ENCODE results near the gene MUC5AC. TPM values are rescaled to one million over a fixed set of nuclear protein-coding genes. Genes with fewer than 3 reads are reported as not detected.

The MUC5AC gene
- total RNA-seq, 6 experiments from 2014 or later: not detected

DNA sequence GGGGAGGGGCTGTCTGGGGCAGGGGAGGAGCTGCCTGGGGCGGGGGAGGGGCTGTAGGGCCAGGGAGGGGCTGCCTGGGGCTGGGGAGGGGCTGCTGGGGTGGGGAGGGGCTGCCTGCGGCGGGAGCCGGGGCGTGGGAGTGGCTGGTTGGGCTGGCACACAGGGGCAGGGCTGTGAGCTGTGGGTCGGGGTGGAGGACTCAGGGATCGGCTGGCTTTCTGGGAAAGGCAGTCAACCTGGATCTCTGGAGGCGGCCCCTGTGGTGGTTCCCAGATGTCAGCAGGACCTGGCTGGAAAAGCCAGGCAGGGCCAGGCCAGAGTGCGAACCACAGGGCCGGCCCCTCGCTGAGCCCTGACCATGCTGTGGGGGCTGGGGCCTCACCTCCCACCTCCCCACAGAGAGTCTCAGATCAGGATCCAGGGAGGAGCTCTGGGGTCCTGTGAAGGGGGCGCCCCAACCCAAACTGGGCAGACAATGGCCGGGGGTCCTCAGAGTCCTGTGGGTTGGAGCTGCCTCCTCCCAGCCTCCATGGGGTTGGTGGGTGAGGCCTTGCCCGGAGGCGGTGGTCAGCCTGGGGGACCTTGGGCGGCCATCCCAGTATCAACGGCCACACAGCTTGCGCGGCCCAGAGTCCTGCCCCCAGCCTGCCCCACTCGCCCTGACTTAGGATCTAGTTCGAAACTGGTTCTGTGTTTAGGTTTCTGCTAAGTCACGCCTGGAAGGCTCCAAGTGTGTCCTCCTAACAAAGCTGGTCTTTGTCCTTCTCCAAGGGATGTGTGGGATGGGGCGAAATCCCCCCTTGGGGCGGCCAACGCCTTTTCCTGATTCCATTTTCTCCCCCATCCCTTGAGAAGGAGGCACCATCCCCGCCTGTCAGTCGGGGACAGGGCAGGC lies 67.0 kb downstream of the MUC5AC start:
- H3K27me3 Mint-ChIP-seq (ENCODE audit: insufficient read depth): peaks cover 6% of the 10 kb centered on the region

DNA sequence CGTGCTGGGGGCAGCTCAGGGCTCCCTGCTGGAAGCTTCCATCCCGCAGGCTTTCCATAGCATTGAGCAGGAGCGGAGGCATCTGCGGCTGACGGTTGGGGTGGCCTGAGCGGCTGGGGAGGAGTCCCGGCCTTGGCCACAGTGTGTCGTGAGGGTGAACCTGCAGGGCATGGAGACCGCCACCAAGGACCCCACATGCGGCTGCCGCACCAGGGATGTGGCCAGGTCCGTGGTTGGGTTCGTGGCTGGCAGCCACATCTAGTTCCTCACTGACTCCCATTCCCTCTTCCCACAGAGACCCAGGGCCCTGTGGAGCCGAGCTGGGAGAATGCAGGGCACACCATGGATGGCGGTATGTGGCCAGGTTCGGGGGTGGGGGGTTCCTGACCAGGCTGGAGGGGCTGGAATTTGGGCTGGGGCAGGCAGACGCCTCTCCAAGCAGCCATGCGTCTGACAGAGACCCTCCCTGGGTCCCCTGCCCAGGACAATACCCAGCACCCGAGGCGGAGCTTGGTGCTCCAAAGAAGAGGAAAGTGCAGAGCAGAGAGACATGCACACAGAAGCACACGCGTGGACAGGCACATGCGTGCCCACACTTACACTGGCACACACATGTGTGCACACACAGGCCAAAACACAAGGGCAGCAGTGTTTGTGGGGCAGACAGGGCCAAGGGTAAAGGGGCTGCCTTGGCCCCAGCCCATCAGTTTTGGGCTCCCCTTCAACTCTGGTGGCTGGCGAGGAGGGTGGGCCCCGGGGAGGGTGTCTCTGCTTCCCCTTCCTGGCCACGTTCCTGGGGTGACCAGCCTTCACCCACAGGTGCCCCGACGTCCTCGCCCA lies 67.9 kb downstream of the MUC5AC start:
- H3K4me3 Mint-ChIP-seq: no peak overlapping the region

More for the DNA sequence above, 67.0 kb downstream of the MUC5AC start:
- H3K4me1 Mint-ChIP-seq (ENCODE audit: low read depth): no peaks in the 10 kb centered on the region
- no peaks in the 10 kb centered on the region for H3K36me3 Mint-ChIP-seq (ENCODE audit: low read depth)
- TF ChIP-seq, protein P1, sequence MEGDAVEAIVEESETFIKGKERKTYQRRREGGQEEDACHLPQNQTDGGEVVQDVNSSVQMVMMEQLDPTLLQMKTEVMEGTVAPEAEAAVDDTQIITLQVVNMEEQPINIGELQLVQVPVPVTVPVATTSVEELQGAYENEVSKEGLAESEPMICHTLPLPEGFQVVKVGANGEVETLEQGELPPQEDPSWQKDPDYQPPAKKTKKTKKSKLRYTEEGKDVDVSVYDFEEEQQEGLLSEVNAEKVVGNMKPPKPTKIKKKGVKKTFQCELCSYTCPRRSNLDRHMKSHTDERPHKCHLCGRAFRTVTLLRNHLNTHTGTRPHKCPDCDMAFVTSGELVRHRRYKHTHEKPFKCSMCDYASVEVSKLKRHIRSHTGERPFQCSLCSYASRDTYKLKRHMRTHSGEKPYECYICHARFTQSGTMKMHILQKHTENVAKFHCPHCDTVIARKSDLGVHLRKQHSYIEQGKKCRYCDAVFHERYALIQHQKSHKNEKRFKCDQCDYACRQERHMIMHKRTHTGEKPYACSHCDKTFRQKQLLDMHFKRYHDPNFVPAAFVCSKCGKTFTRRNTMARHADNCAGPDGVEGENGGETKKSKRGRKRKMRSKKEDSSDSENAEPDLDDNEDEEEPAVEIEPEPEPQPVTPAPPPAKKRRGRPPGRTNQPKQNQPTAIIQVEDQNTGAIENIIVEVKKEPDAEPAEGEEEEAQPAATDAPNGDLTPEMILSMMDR (IDR thresholded peaks at IDR 0.05): no peak
- no peak for DNase-seq
- H3K9me3 Mint-ChIP-seq: no peaks in the 10 kb centered on the region
- no peak overlapping the region for H3K4me3 Mint-ChIP-seq
- H3K27ac Mint-ChIP-seq: no peak overlapping the region

DNA sequence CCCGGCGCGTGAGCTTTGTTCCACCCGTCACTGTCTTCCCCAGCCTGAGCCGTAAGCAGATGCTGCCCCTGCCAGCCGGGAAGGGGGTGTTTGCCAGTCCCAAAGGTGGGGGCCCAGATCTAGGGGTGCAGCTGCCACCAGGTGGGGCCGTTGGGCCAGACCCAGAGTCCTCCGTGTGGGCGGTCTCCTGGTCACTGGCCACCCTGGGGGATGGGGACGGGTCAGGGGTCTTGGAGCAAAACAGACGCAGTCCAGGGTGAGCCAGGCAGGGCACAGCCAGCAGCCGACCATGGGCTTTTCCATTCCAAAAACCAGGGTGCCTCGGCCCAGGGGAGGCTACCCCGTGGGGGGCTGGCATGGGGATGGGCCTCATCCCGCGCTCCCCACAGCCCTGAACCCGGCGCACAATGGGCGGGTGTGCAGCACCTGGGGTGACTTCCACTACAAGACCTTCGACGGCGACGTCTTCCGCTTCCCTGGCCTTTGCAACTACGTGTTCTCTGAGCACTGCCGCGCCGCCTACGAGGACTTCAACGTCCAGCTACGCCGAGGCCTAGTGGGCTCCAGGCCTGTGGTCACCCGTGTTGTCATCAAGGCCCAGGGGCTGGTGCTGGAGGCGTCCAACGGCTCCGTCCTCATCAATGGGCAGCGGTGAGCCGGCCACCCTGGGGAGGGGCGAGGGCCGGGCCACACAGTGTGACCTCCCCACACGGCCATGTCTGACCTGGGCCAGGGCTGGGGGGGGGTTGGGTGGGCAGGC lies 68.7 kb downstream of the MUC5AC start:
- no peak overlapping the region for H3K4me3 Mint-ChIP-seq
- peaks cover 6% of the 10 kb centered on the region for H3K27me3 Mint-ChIP-seq (ENCODE audit: insufficient read depth)
- H3K36me3 Mint-ChIP-seq (ENCODE audit: low read depth): no peaks in the 10 kb centered on the region
- no peak for DNase-seq
- H3K27ac Mint-ChIP-seq: no peak overlapping the region
- H3K4me1 Mint-ChIP-seq (ENCODE audit: low read depth): no peaks in the 10 kb centered on the region
- no peaks in the 10 kb centered on the region for H3K9me3 Mint-ChIP-seq
- TF ChIP-seq, protein P1 (IDR thresholded peaks at IDR 0.05): no peak

More for the DNA sequence above, 67.9 kb downstream of the MUC5AC start:
- H3K4me1 Mint-ChIP-seq (ENCODE audit: low read depth): no peaks in the 10 kb centered on the region
- peaks cover 6% of the 10 kb centered on the region for H3K27me3 Mint-ChIP-seq (ENCODE audit: insufficient read depth)
- no peak for DNase-seq
- no peaks in the 10 kb centered on the region for H3K9me3 Mint-ChIP-seq
- TF ChIP-seq, protein P1 (IDR thresholded peaks at IDR 0.05): no peak
- H3K36me3 Mint-ChIP-seq (ENCODE audit: low read depth): no peaks in the 10 kb centered on the region
- H3K27ac Mint-ChIP-seq: no peak overlapping the region

DNA sequence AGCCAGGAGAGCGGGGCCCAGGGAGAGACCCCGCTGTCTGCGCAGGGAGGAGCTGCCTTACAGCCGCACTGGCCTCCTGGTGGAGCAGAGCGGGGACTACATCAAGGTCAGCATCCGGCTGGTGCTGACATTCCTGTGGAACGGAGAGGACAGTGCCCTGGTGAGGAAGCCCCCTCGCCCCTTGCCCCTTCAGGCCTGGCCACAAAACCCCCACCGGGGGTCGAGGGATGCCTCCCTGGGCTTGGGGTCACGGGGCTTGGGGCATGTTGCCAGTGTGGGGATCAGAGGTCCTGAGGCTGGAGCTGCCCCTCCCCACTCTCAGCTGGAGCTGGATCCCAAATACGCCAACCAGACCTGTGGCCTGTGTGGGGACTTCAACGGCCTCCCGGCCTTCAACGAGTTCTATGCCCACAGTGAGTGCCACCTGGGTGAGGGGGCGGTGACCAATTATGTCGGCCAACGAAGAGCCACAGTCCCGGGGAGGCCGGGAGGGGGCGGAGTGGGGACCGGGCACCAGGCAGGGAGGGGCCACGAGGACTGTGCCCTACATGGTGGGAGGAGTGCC lies 69.3 kb downstream of the MUC5AC start:
- TF ChIP-seq, protein P1 (IDR thresholded peaks at IDR 0.05): peak; percentile 56
- Mint-ChIP-seq H3K36me3 (ENCODE audit: low read depth) (no peaks in the 10 kb centered on the region), H3K9me3 (no peaks in the 10 kb centered on the region), H3K4me3 (no peak overlapping the region), H3K27me3 (ENCODE audit: insufficient read depth) (peaks cover 4% of the 10 kb centered on the region), H3K4me1 (ENCODE audit: low read depth) (no peaks in the 10 kb centered on the region), H3K27ac (no peak overlapping the region)
- DNase-seq: no peak

DNA sequence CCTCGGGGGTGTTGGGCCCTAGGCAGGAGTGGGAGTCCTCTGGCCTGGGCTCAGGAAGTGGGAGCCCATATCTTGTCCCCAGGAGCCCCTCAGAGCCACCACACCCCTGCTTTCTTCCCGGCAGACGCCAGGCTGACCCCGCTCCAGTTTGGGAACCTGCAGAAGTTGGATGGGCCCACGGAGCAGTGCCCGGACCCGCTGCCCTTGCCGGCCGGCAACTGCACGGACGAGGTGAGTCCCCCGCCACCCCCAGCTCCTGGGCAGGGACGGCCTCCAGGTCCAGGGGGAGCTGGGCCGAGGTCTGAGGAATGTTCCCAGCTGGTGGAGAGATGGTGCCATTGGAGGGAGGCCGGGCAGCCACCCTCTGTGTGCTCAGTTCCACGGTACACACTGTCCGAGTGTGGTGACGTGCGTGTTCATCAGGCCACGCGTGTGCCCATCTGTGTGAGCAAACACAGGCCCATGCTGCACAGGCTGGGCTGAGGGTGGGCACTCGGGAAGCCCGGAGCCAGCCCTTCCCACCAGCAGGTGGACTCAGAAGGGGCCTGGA lies 69.9 kb downstream of the MUC5AC start:
- no peaks in the 10 kb centered on the region for H3K36me3 Mint-ChIP-seq (ENCODE audit: low read depth)
- H3K4me1 Mint-ChIP-seq (ENCODE audit: low read depth): no peaks in the 10 kb centered on the region
- TF ChIP-seq, protein P1 (IDR thresholded peaks at IDR 0.05): no peak
- H3K27me3 Mint-ChIP-seq (ENCODE audit: insufficient read depth): peaks cover 4% of the 10 kb centered on the region
- no peak for DNase-seq
- no peak overlapping the region for H3K27ac Mint-ChIP-seq
- H3K9me3 Mint-ChIP-seq: no peaks in the 10 kb centered on the region
- no peak overlapping the region for H3K4me3 Mint-ChIP-seq

Measured in HFFc6 (cell line).